ENCODE measurements around the gene APOLD1. TPM values are rescaled to one million over a fixed set of nuclear protein-coding genes. Genes with fewer than 3 reads are reported as not detected.
"Not testable (repeated sequence)": the region's sequence is repeated elsewhere in the genome, so short reads cannot be mapped to it uniquely, and the experiment has no call there.

APOLD1 gene
- total RNA-seq, 6 experiments from 2014 or later: 0.27 to 5.6 (median 1.2) TPM

GRCh38 chr12:12797794-12798152 lies 12.3 kb downstream of the APOLD1 start:
- Histone ChIP-seq H3K4me1 (no peaks in the 10 kb centered on the region), H3K27ac (no peak overlapping the region), H3K4me3 (no peak overlapping the region), H3K36me3 (no peaks in the 10 kb centered on the region), H3K27me3 (no peaks in the 10 kb centered on the region), H3K9me3 (no peaks in the 10 kb centered on the region)
- no peak for ATAC-seq
- intact Hi-C loops (cut with DNase I): no loop called here
- no peak for TF ChIP-seq POLR2A (IDR thresholded peaks at IDR 0.05)
- TF ChIP-seq CTCF (IDR thresholded peaks at IDR 0.05): no peak
- WGBS (ENCODE audit: insufficient coverage, low coverage, low lambda C conversion rate, missing lambda C conversion rate): 90% methylated on average over 2 of the region's 3 CpGs
- no peak for DNase-seq

- H3K27ac ChIP-seq: no peak overlapping the region
- WGBS (ENCODE audit: insufficient coverage, low coverage, low lambda C conversion rate, missing lambda C conversion rate): 36% methylated on average over 1 of the region's 1 CpG
- intact Hi-C loops (cut with DNase I): no loop called here
- no peaks in the 10 kb centered on the region for H3K4me1 ChIP-seq
- no peak for ATAC-seq
- H3K36me3 ChIP-seq: no peaks in the 10 kb centered on the region
- H3K4me3 ChIP-seq: no peak overlapping the region
- TF ChIP-seq POLR2A (IDR thresholded peaks at IDR 0.05) (no peak), CTCF (IDR thresholded peaks at IDR 0.05) (no peak)
- no peak for DNase-seq
- no peaks in the 10 kb centered on the region for H3K9me3 ChIP-seq
- no peaks in the 10 kb centered on the region for H3K27me3 ChIP-seq
These were observed 13.0 kb downstream of the APOLD1 start for GRCh38 chr12:12798480-12798879.

GRCh38 chr12:12799163-12799920 lies 13.9 kb downstream of the APOLD1 start:
- no peaks in the 10 kb centered on the region for H3K4me1 ChIP-seq
- H3K36me3 ChIP-seq: no peaks in the 10 kb centered on the region
- 60% methylated on average over 8 of the region's 8 CpGs for WGBS (ENCODE audit: insufficient coverage, low coverage, low lambda C conversion rate, missing lambda C conversion rate)
- TF ChIP-seq POLR2A (IDR thresholded peaks at IDR 0.05) (no peak), CTCF (IDR thresholded peaks at IDR 0.05) (no peak)
- no peak for DNase-seq
- no peaks in the 10 kb centered on the region for H3K9me3 ChIP-seq
- peak in 1 of 4 donors; percentile 39 for ATAC-seq
- H3K27ac ChIP-seq: no peak overlapping the region
- no peaks in the 10 kb centered on the region for H3K27me3 ChIP-seq
- H3K4me3 ChIP-seq: no peak overlapping the region
- intact Hi-C loops (cut with DNase I): no loop called here

GRCh38 chr12:12800406-12801180 lies 15.1 kb downstream of the APOLD1 start:
- intact Hi-C loops (cut with DNase I): no loop called here
- TF ChIP-seq POLR2A (IDR thresholded peaks at IDR 0.05) (no peak), CTCF (IDR thresholded peaks at IDR 0.05) (no peak)
- H3K27ac ChIP-seq: no peak overlapping the region
- DNase-seq: no peak
- no peaks in the 10 kb centered on the region for H3K27me3 ChIP-seq
- no peaks in the 10 kb centered on the region for H3K4me1 ChIP-seq
- H3K9me3 ChIP-seq: no peaks in the 10 kb centered on the region
- no peak overlapping the region for H3K4me3 ChIP-seq
- H3K36me3 ChIP-seq: no peaks in the 10 kb centered on the region
- WGBS (ENCODE audit: insufficient coverage, low coverage, low lambda C conversion rate, missing lambda C conversion rate): 69% methylated on average over 9 of the region's 9 CpGs
- no peak for ATAC-seq

GRCh38 chr12:12801656-12802055 lies 16.2 kb downstream of the APOLD1 start:
- ATAC-seq; H3K27me3 ChIP-seq; H3K4me3 ChIP-seq; H3K36me3 ChIP-seq; H3K4me1 ChIP-seq; H3K27ac ChIP-seq; H3K9me3 ChIP-seq; intact Hi-C loops (cut with DNase I); DNase-seq: not testable (repeated sequence)
- WGBS (ENCODE audit: insufficient coverage, low coverage, low lambda C conversion rate, missing lambda C conversion rate): 76% methylated on average over 4 of the region's 4 CpGs
